K562 (cell line): ENCODE data around the gene C1D. TPM values are rescaled to one million over a fixed set of nuclear protein-coding genes. Genes with fewer than 3 reads are reported as not detected.

Source experiments
- ARNT ChIP-seq, 2 experiments: fragments of 450-650 bp; IDR thresholded peaks; 2 replicates each; pipeline ENCODE4 v1.6.1; 2016; ENCODE audit warnings: mild to moderate bottlenecking in 1 of 2
- ATF4 ChIP-seq: fragments of 450-650 bp; formaldehyde crosslinking; IDR thresholded peaks from 2 replicates; pipeline ENCODE4 v1.4.0; 2022; ENCODE audit warnings: mild to moderate bottlenecking, moderate library complexity
- CBFA2T3 ChIP-seq: fragments of 450-650 bp; IDR thresholded peaks from 2 replicates; pipeline ENCODE4 v1.6.1; 2017
- CBX2 ChIP-seq: fragments of 200-600 bp; sonication (generic); IDR thresholded peaks from one replicate; pipeline ENCODE4 v1.6.1; 2012; ENCODE audit warnings: mild to moderate bottlenecking, low read length, inconsistent platforms; ENCODE audit not compliant: insufficient read depth, poor library complexity, severe bottlenecking
- ELF4 ChIP-seq: fragments of 450-650 bp; formaldehyde crosslinking; IDR thresholded peaks from 2 replicates; pipeline ENCODE4 v1.4.0; 2022; ENCODE audit warnings: missing genetic modification characterization
- FOSL1 ChIP-seq: fragments of 200-800 bp; sonication (Bioruptor generic); conservative IDR thresholded peaks from 2 replicates; pipeline ENCODE4 v1.6.1; 2016; ENCODE audit warnings: missing genetic modification characterization, missing compliant biosample characterization
- MAZ ChIP-seq, 2 experiments: fragments of 450-650 bp in 1 of 2; sonication (generic) in 1 of 2; formaldehyde crosslinking; IDR thresholded peaks in 1 of 2; conservative IDR thresholded peaks in 1 of 2; 2 replicates each; pipeline versions ENCODE4 v1.4.0 to v1.5.0; 2020; ENCODE audit warnings: mild to moderate bottlenecking in 1 of 2, missing genetic modification reagents in 1 of 2
- MYC ChIP-seq, 2 experiments: fragments of 250-450 bp in 1 of 2; sonication (Bioruptor Pico) in 1 of 2; IDR thresholded peaks; 2 replicates each; pipeline versions ENCODE4 v1.5.1 to v1.6.1; 2012 to 2021; ENCODE audit warnings: low read depth in 2 of 2, borderline replicate concordance in 1 of 2, improper control_type of control experiment in 1 of 2, low read length in 1 of 2, mild to moderate bottlenecking in 1 of 2, moderate library complexity in 1 of 2
- PHB2 ChIP-seq: fragments of 450-650 bp; IDR thresholded peaks from 2 replicates; pipeline ENCODE4 v1.6.1; 2017; ENCODE audit warnings: low read depth
- RAD21 ChIP-seq, 2 experiments: fragments of 250-450 bp in 1 of 2; fragments of 450-650 bp in 1 of 2; sonication (Bioruptor Pico) in 1 of 2; formaldehyde crosslinking in 1 of 2; IDR thresholded peaks in 1 of 2; conservative IDR thresholded peaks in 1 of 2; 2 replicates each; pipeline versions ENCODE4 v1.4.0 to v1.8.0; 2020 to 2022; ENCODE audit warnings: mild to moderate bottlenecking in 2 of 2, moderate library complexity in 1 of 2
- RB1 ChIP-seq: fragments of 450-650 bp; IDR thresholded peaks from 2 replicates; pipeline ENCODE4 v1.6.1; 2017; ENCODE audit warnings: low read depth, mild to moderate bottlenecking
- SMARCA4 ChIP-seq: fragments of 450-650 bp; IDR thresholded peaks from 2 replicates; pipeline ENCODE4 v1.6.1; 2016
- TAF9B ChIP-seq: fragments of 450-650 bp; IDR thresholded peaks from 2 replicates; pipeline ENCODE4 v1.6.1; 2018; ENCODE audit warnings: mild to moderate bottlenecking; ENCODE audit not compliant: partially characterized antibody
- YY1 ChIP-seq, 3 experiments: IDR thresholded peaks; 2 replicates each; pipeline ENCODE4 v1.6.1; 2011; ENCODE audit warnings: low read length in 2 of 3, mild to moderate bottlenecking in 2 of 3, moderate library complexity in 2 of 3, borderline replicate concordance in 1 of 3, control low read depth in 1 of 3, low read depth in 1 of 3; ENCODE audit not compliant: insufficient read depth in 3 of 3, insufficient replicate concordance in 2 of 3, control insufficient read depth in 1 of 3, insufficient read length in 1 of 3; ENCODE audit errors: extremely low read depth in 1 of 3
- ZNF639 ChIP-seq, 2 experiments: fragments of 200-800 bp in 1 of 2; sonication (Bioruptor generic) in 1 of 2; sonication (generic) in 1 of 2; formaldehyde crosslinking in 1 of 2; IDR thresholded peaks in 1 of 2; conservative IDR thresholded peaks in 1 of 2; 2 replicates each; pipeline versions ENCODE4 v1.5.0 to v1.6.1; 2016 to 2020; ENCODE audit warnings: missing compliant biosample characterization in 1 of 2, missing genetic modification characterization in 1 of 2, missing genetic modification reagents in 1 of 2
- polyA plus RNA-seq, 8 experiments: library from polyadenylated mRNA; depleted of rRNA in 4 of 8; stranded (reverse) in 5 of 8; unstranded in 3 of 8; fragments of >200 nt; fragmentation: Nextera tagmentation in 2 of 8; fragmentation: Illumina TruSeq in 1 of 8; extraction: Ambion mirVana in 2 of 8; extraction: Trizol in 1 of 8; gene quantifications; 2 replicates each; pipeline versions ENCODE4 v1.2.1 to v1.2.3, GENCODE V29; 2011 to 2014; ENCODE audit warnings: inconsistent platforms in 1 of 8, missing spikeins in 1 of 8
- total RNA-seq, 7 experiments: library from RNA; depleted of rRNA in 6 of 7; stranded (reverse); fragments of >200 nt in 6 of 7; fragmentation: Illumina TruSeq in 2 of 7; extraction: Trizol in 2 of 7; gene quantifications; 2 replicates each; pipeline versions ENCODE4 v1.2.1 to v1.2.3, GENCODE V29; 2011 to 2021; ENCODE audit warnings: low replicate concordance in 1 of 7
- TF ChIP-seq, protein P1 (sequence below): sonication (generic); formaldehyde crosslinking; IDR thresholded peaks from 2 replicates; pipeline ENCODE4 v1.8.1; 2023; ENCODE audit warnings: mild to moderate bottlenecking, missing genetic modification reagents
- TF ChIP-seq, protein P2 (sequence below), 2 experiments: fragments of 450-650 bp; conservative IDR thresholded peaks; 2 replicates each; pipeline ENCODE4 v1.6.1; 2017; ENCODE audit warnings: mild to moderate bottlenecking in 2 of 2, moderate library complexity in 2 of 2
- TF ChIP-seq, protein P3 (sequence below), 2 experiments: fragments of 450-650 bp; IDR thresholded peaks; 2 replicates each; pipeline ENCODE4 v1.6.1; 2016

C1D gene
- total and polyA plus RNA-seq, 9 of the 15 experiments (the other 6 are each of a cell fraction or from before 2014, with no cell fraction given), result 33.2 to 123 (median 56.5) TPM

DNA sequence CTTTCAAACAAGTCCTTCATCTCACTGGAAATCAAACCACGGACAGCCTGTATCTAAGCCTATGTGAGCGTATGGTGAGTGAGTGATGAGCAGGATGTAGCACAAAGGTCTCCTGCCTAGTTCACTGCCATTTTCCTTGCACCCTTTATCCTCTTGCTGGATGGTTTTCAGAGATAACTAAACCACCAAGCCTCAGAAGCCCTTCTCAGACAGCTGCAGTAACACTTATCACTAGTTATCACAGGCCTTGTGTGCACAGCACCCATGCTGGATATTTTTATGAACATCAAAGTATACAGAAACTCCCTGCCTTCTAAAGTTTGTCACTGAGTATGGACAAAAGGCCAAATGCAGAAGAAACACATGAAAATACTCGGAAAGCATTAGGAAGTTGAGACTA is 69.5 kb downstream of the C1D start (continued):
- TF ChIP-seq CBX2 (no peak), RB1 (no peak), ATF4 (peak; percentile 67; the same call in 1 of the 2 replicates), ZNF639 (CRISPR knock-in tag; conservative IDR thresholded peaks at IDR 0.05 in 1 of 2, IDR thresholded peaks at IDR 0.05 in 1 of 2) (0 out of 4 replicates have a peak, but pooled peaks of 1 of the 2 experiments have one; percentile 29), MYC (IDR thresholded peaks at IDR 0.05; ENCODE audit: low read depth, low read length) (0 out of 2 replicates have a peak, but pooled peaks have one; percentile 29), MYC (CRISPR knock-in tag; IDR thresholded peaks at IDR 0.05; ENCODE audit: borderline replicate concordance, low read depth) (no peak), RAD21 (CRISPR knock-in tag; conservative IDR thresholded peaks at IDR 0.05 in 1 of 2, IDR thresholded peaks at IDR 0.05 in 1 of 2) (peak in 1 of 2 experiments; percentile 18; a peak in 2 of 4 replicates), FOSL1 (tag) (peak; percentile 39; the same call in 1 of the 2 replicates), ELF4 (peak; percentile 68; the same call in 1 of the 2 replicates), ARNT (IDR thresholded peaks at IDR 0.05) (0 out of 4 replicates have a peak, but pooled peaks of 1 of the 2 experiments have one; percentile 70), MAZ (CRISPR knock-in tag; conservative IDR thresholded peaks at IDR 0.05 in 1 of 2, IDR thresholded peaks at IDR 0.05 in 1 of 2) (peak; percentile 12 to 51; a peak in 1 of 4 replicates), PHB2 (peak; percentile 66; the same call in 1 of the 2 replicates), YY1 (IDR thresholded peaks at IDR 0.05; ENCODE audit: borderline replicate concordance in 1 of 3, control insufficient read depth in 1 of 3, extremely low read depth in 1 of 3, insufficient read depth in 3 of 3, insufficient read length in 1 of 3, insufficient replicate concordance in 2 of 3, low read depth in 1 of 3, low read length in 2 of 3) (peak in 1 of 3 experiments; percentile 49), SMARCA4 (peak; percentile 92), CBFA2T3 (peak; percentile 97), TAF9B (no peak)
- TF ChIP-seq, protein P1, sequence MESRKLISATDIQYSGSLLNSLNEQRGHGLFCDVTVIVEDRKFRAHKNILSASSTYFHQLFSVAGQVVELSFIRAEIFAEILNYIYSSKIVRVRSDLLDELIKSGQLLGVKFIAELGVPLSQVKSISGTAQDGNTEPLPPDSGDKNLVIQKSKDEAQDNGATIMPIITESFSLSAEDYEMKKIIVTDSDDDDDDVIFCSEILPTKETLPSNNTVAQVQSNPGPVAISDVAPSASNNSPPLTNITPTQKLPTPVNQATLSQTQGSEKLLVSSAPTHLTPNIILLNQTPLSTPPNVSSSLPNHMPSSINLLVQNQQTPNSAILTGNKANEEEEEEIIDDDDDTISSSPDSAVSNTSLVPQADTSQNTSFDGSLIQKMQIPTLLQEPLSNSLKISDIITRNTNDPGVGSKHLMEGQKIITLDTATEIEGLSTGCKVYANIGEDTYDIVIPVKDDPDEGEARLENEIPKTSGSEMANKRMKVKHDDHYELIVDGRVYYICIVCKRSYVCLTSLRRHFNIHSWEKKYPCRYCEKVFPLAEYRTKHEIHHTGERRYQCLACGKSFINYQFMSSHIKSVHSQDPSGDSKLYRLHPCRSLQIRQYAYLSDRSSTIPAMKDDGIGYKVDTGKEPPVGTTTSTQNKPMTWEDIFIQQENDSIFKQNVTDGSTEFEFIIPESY (CRISPR knock-in tag), result no peak
- TF ChIP-seq, protein P2, sequence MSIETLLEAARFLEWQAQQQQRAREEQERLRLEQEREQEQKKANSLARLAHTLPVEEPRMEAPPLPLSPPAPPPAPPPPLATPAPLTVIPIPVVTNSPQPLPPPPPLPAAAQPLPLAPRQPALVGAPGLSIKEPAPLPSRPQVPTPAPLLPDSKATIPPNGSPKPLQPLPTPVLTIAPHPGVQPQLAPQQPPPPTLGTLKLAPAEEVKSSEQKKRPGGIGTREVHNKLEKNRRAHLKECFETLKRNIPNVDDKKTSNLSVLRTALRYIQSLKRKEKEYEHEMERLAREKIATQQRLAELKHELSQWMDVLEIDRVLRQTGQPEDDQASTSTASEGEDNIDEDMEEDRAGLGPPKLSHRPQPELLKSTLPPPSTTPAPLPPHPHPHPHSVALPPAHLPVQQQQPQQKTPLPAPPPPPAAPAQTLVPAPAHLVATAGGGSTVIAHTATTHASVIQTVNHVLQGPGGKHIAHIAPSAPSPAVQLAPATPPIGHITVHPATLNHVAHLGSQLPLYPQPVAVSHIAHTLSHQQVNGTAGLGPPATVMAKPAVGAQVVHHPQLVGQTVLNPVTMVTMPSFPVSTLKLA (conservative IDR thresholded peaks at IDR 0.05), result peak in 1 of 2 experiments; percentile 40; a peak in 1 of 4 replicates
- TF ChIP-seq, protein P3, sequence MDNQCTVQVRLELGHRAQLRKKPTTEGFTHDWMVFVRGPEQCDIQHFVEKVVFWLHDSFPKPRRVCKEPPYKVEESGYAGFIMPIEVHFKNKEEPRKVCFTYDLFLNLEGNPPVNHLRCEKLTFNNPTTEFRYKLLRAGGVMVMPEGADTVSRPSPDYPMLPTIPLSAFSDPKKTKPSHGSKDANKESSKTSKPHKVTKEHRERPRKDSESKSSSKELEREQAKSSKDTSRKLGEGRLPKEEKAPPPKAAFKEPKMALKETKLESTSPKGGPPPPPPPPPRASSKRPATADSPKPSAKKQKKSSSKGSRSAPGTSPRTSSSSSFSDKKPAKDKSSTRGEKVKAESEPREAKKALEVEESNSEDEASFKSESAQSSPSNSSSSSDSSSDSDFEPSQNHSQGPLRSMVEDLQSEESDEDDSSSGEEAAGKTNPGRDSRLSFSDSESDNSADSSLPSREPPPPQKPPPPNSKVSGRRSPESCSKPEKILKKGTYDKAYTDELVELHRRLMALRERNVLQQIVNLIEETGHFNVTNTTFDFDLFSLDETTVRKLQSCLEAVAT (IDR thresholded peaks at IDR 0.05), result peak in 1 of 2 experiments; percentile 87; a peak in 2 of 4 replicates
